ENCODE results near the gene DNASE2B. TPM values are rescaled to one million over a fixed set of nuclear protein-coding genes. Genes with fewer than 3 reads are reported as not detected.

DNASE2B gene
- total and polyA plus RNA-seq, 2 experiments from 2014 or later, result not detected

- H3K27me3 ChIP-seq (ENCODE audit: insufficient read depth), result no peaks in the 10 kb centered on the region
- no peak overlapping the region for H3K4me2 ChIP-seq
- no peaks in the 10 kb centered on the region for H4K20me1 ChIP-seq (replicated peaks; ENCODE audit: insufficient read depth)
- H3K36me3 ChIP-seq (ENCODE audit: insufficient read depth), result no peaks in the 10 kb centered on the region
- H3F3A ChIP-seq (replicated peaks; ENCODE audit: low read depth), result no peaks in the 10 kb centered on the region
- Mint-ChIP-seq H3K4me1 (no peaks in the 10 kb centered on the region), H3K9me3 (no peaks in the 10 kb centered on the region), H3K36me3 (ENCODE audit: low read depth) (no peaks in the 10 kb centered on the region), H3K27me3 (ENCODE audit: insufficient read depth, low read depth, poor library complexity) (peaks cover 2% of the 10 kb centered on the region), H3K27ac (no peak overlapping the region), H3K4me3 (no peak overlapping the region)
- H3K4me3 ChIP-seq, result no peak overlapping the region
- no peaks in the 10 kb centered on the region for H3K4me1 ChIP-seq (ENCODE audit: insufficient read depth)
- DNase-seq (ENCODE audit: low spot score) (no peak), ATAC-seq (no peak)
- no peaks in the 10 kb centered on the region for H3K9me2 ChIP-seq (ENCODE audit: insufficient read depth)
- H3K79me2 ChIP-seq (replicated peaks; ENCODE audit: insufficient read depth), result no peaks in the 10 kb centered on the region
- H2AFZ ChIP-seq, result no peak overlapping the region
- no peak for TF ChIP-seq JUNB (IDR thresholded peaks at IDR 0.05; ENCODE audit: unreplicated experiment)
- TF ChIP-seq ZNF114 (CRISPR knock-in tag; IDR thresholded peaks at IDR 0.05), result no peak
- TF ChIP-seq NANOG (IDR thresholded peaks at IDR 0.05; ENCODE audit: borderline replicate concordance), result no peak
- TF ChIP-seq STAT1 (IDR thresholded peaks at IDR 0.05; ENCODE audit: unreplicated experiment), result no peak
- no peak overlapping the region for H3K27ac ChIP-seq (ENCODE audit: low read depth)
Measured at GRCh38 chr1:84452436-84452835, 54.2 kb downstream of the DNASE2B start.

DNA sequence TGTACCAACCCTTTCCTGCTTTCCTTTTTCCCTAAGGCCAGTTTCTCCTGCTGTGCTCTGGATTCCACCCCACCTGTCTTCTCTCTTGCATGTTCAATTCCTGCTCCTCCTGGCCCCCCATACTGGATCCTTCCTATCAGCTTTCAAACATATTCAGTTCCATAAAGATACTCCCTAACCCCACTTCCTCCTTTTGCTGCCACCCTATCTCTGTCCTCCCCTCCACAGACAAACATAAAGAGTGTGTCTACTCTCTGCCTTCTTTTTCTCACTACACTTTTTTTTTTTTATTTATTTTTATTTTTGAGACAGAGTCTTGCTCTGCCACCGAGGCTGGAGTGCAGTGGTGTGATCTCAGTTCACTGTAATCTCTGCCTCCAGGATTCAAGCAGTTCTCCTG lies 63.8 kb downstream of the DNASE2B start:
- no peaks in the 10 kb centered on the region for H3K9me2 ChIP-seq (ENCODE audit: insufficient read depth)
- H3K27ac Mint-ChIP-seq, result no peak overlapping the region
- peaks cover 2% of the 10 kb centered on the region for H3K27me3 Mint-ChIP-seq (ENCODE audit: insufficient read depth, low read depth, poor library complexity)
- H3K36me3 ChIP-seq (ENCODE audit: insufficient read depth), result no peaks in the 10 kb centered on the region
- no peak overlapping the region for H3K27ac ChIP-seq (ENCODE audit: low read depth)
- H3K4me1 ChIP-seq (ENCODE audit: insufficient read depth), result no peaks in the 10 kb centered on the region
- no peaks in the 10 kb centered on the region for H4K20me1 ChIP-seq (replicated peaks; ENCODE audit: insufficient read depth)
- TF ChIP-seq EZH2phosphoT487 (IDR thresholded peaks at IDR 0.05; ENCODE audit: unreplicated experiment) (no peak), POLR2AphosphoS5 (IDR thresholded peaks at IDR 0.05; ENCODE audit: low read depth) (no peak), JUNB (IDR thresholded peaks at IDR 0.05; ENCODE audit: unreplicated experiment) (no peak)
- H2AFZ ChIP-seq, result no peak overlapping the region
- H3K4me2 ChIP-seq, result no peak overlapping the region
- H3K36me3 Mint-ChIP-seq (ENCODE audit: low read depth), result no peaks in the 10 kb centered on the region
- ATAC-seq (no peak), DNase-seq (ENCODE audit: low spot score) (no peak)
- H3K9me3 Mint-ChIP-seq, result no peaks in the 10 kb centered on the region
- peaks cover 9% of the 10 kb centered on the region for H3K27me3 ChIP-seq (ENCODE audit: insufficient read depth)
- no peak overlapping the region for H3K4me3 ChIP-seq
- H3F3A ChIP-seq (replicated peaks; ENCODE audit: low read depth), result no peaks in the 10 kb centered on the region
- no peak overlapping the region for H3K4me3 Mint-ChIP-seq
- no peaks in the 10 kb centered on the region for H3K79me2 ChIP-seq (replicated peaks; ENCODE audit: insufficient read depth)
- no peaks in the 10 kb centered on the region for H3K4me1 Mint-ChIP-seq

Other genes starting within 250 kb of the DNASE2B start
- 3.6 and 4.7 TPM in 2 replicates for gene SAMD13, start 96.8 kb upstream of the DNASE2B start, total RNA-seq (2014; rRNA removed; shearing (Covaris generic))
- 2.1 and 2.5 TPM in 2 replicates for gene SAMD13, start 96.8 kb upstream of the DNASE2B start, polyA plus RNA-seq (2016; fragmentation: Nextera tagmentation; extraction: Ambion mirVana)
- gene RPF1, start 80.8 kb downstream of the DNASE2B start, total RNA-seq (2014; rRNA removed; shearing (Covaris generic)), result 56.4 and 62.6 TPM in 2 replicates
- 57.1 and 58.9 TPM in 2 replicates for gene RPF1, start 80.8 kb downstream of the DNASE2B start, polyA plus RNA-seq (2016; fragmentation: Nextera tagmentation; extraction: Ambion mirVana)
- not detected in 2 replicates for gene SPATA1, start 107.9 kb downstream of the DNASE2B start, total RNA-seq (2014; rRNA removed; shearing (Covaris generic))
- gene SPATA1, start 107.9 kb downstream of the DNASE2B start, polyA plus RNA-seq (2016; fragmentation: Nextera tagmentation; extraction: Ambion mirVana), result 2.8 and 3.3 TPM in 2 replicates
- gene GNG5, start 108.1 kb downstream of the DNASE2B start, total RNA-seq (2014; rRNA removed; shearing (Covaris generic)), result 71.5 and 95.9 TPM in 2 replicates
- 674 and 728 TPM in 2 replicates for gene GNG5, start 108.1 kb downstream of the DNASE2B start, polyA plus RNA-seq (2016; fragmentation: Nextera tagmentation; extraction: Ambion mirVana)
- 5.1 and 5.2 TPM in 2 replicates for gene CTBS, start 176.0 kb downstream of the DNASE2B start, total RNA-seq (2014; rRNA removed; shearing (Covaris generic))
- gene CTBS, start 176.0 kb downstream of the DNASE2B start, polyA plus RNA-seq (2016; fragmentation: Nextera tagmentation; extraction: Ambion mirVana), result 2.9 and 4.3 TPM in 2 replicates